HEK293 (cell line): ENCODE data around the gene TEX19.

Experiments
- CTCF ChIA-PET: fragments of 350-600 bp; formaldehyde crosslinking; extraction: SDS; loops from one replicate; lab custom pipeline; 2021; ENCODE audit warnings: antibody characterized with exemption; lab: Yijun Ruan, JAX
- POLR2A ChIA-PET: fragments of 300-600 bp; formaldehyde crosslinking; extraction: SDS; loops from one replicate; lab custom pipeline; 2020; ENCODE audit warnings: antibody characterized with exemption, inconsistent platforms; lab: Yijun Ruan, JAX
- H3K27ac ChIP-seq: fragments of 200-500 bp; sonication (Bioruptor generic); 2 replicates; pipeline ENCODE4 v1.5.1; 2014; ENCODE audit warnings: low read depth, low read length, control low read depth, inconsistent platforms; ENCODE audit errors: extremely low read depth
- H3K36me3 ChIP-seq, 2 experiments: fragments of 200-500 bp in 1 of 2; sonication (Bioruptor generic) in 1 of 2; 1 replicate in 1 of 2; 2 replicates in 1 of 2; pipeline ENCODE4 v1.5.1; 2014 to 2017; ENCODE audit warnings: inconsistent platforms in 2 of 2, low read length in 2 of 2; ENCODE audit not compliant: control insufficient read depth in 2 of 2, insufficient read depth in 1 of 2
- H3K4me1 ChIP-seq: fragments of 200-500 bp; sonication (Bioruptor generic); 2 replicates; pipeline ENCODE4 v1.5.1; 2014; ENCODE audit warnings: mild to moderate bottlenecking, low read length, inconsistent platforms; ENCODE audit not compliant: control insufficient read depth, insufficient read depth
- H3K4me3 ChIP-seq: 2 replicates; pipeline ENCODE4 v1.5.1; 2011; ENCODE audit warnings: low read depth, mild to moderate bottlenecking, control low read depth, low read length, moderate library complexity
- H3K9me3 ChIP-seq: fragments of 200-500 bp; sonication (Bioruptor generic); 2 replicates; pipeline ENCODE4 v1.5.1; 2014; ENCODE audit warnings: low read depth, low read length, inconsistent platforms; ENCODE audit not compliant: control insufficient read depth, insufficient read depth
- CTCF ChIP-seq: fragments of 450-650 bp; formaldehyde crosslinking; IDR thresholded peaks from 2 replicates; pipeline ENCODE4 v1.5.1; 2016; ENCODE audit warnings: missing biosample characterization, missing genetic modification characterization
- GLI4 ChIP-seq: fragments of 450-650 bp; formaldehyde crosslinking; IDR thresholded peaks from 2 replicates; pipeline ENCODE4 v1.5.1; 2016; ENCODE audit warnings: missing biosample characterization, missing genetic modification characterization
- PBX3 ChIP-seq: sonication (generic); formaldehyde crosslinking; IDR thresholded peaks from 2 replicates; pipeline ENCODE4 v1.8.1; 2022; ENCODE audit warnings: mild to moderate bottlenecking, moderate library complexity, missing genetic modification reagents
- PRDM10 ChIP-seq: fragments of 450-650 bp; formaldehyde crosslinking; IDR thresholded peaks from 2 replicates; pipeline ENCODE4 v1.5.1; 2016; ENCODE audit warnings: missing biosample characterization, missing genetic modification characterization
- REST ChIP-seq: fragments of 450-650 bp; formaldehyde crosslinking; IDR thresholded peaks from 2 replicates; pipeline ENCODE4 v1.5.1; 2016; ENCODE audit warnings: missing biosample characterization, missing genetic modification characterization
- SETDB1 ChIP-seq: IDR thresholded peaks from one replicate; pipeline ENCODE4 v1.6.1; 2017; ENCODE audit warnings: mild to moderate bottlenecking, low read length, moderate library complexity, mixed read lengths; ENCODE audit not compliant: insufficient read length
- ZFHX2 ChIP-seq: fragments of 450-650 bp; formaldehyde crosslinking; conservative IDR thresholded peaks from 2 replicates; pipeline ENCODE4 v1.5.1; 2016; ENCODE audit warnings: missing biosample characterization, missing genetic modification characterization
- ZFP3 ChIP-seq: fragments of 450-650 bp; formaldehyde crosslinking; IDR thresholded peaks from 2 replicates; pipeline ENCODE4 v1.5.1; 2016; ENCODE audit warnings: low read depth, missing biosample characterization, missing genetic modification characterization
- ZNF114 ChIP-seq: fragments of 450-650 bp; formaldehyde crosslinking; IDR thresholded peaks from 2 replicates; pipeline ENCODE4 v1.5.0; 2017; ENCODE audit warnings: missing biosample characterization, missing genetic modification characterization
- ZNF16 ChIP-seq: fragments of 450-650 bp; formaldehyde crosslinking; IDR thresholded peaks from 2 replicates; pipeline ENCODE4 v1.5.1; 2016; ENCODE audit warnings: low read depth, missing biosample characterization, missing genetic modification characterization
- ZNF23 ChIP-seq: fragments of 450-650 bp; formaldehyde crosslinking; IDR thresholded peaks from 2 replicates; pipeline ENCODE4 v1.5.1; 2016; ENCODE audit warnings: missing biosample characterization, missing genetic modification characterization, borderline replicate concordance
- ZNF398 ChIP-seq: fragments of 450-650 bp; formaldehyde crosslinking; IDR thresholded peaks from 2 replicates; pipeline ENCODE4 v1.5.1; 2017; ENCODE audit warnings: missing biosample characterization, missing genetic modification characterization
- ZNF449 ChIP-seq: fragments of 450-650 bp; formaldehyde crosslinking; IDR thresholded peaks from 2 replicates; pipeline ENCODE4 v1.5.1; 2017; ENCODE audit warnings: missing biosample characterization, mild to moderate bottlenecking, missing genetic modification characterization, moderate library complexity
- ZNF488 ChIP-seq: fragments of 450-650 bp; formaldehyde crosslinking; IDR thresholded peaks from 2 replicates; pipeline ENCODE4 v1.5.1; 2016; ENCODE audit warnings: missing biosample characterization, missing genetic modification characterization
- ZNF677 ChIP-seq: fragments of 450-650 bp; IDR thresholded peaks from 2 replicates; pipeline ENCODE4 v1.5.0; 2018; ENCODE audit warnings: missing biosample characterization, mild to moderate bottlenecking, missing genetic modification characterization, moderate library complexity
- ZNF76 ChIP-seq: fragments of 450-650 bp; formaldehyde crosslinking; IDR thresholded peaks from 2 replicates; pipeline ENCODE4; 2016; ENCODE audit warnings: low read depth, missing biosample characterization, missing genetic modification characterization, borderline replicate concordance
- ZNF837 ChIP-seq: fragments of 450-650 bp; formaldehyde crosslinking; IDR thresholded peaks from 2 replicates; pipeline ENCODE4 v1.5.1; 2016; ENCODE audit warnings: missing biosample characterization, missing genetic modification characterization
- TF ChIP-seq, protein P1 (sequence below): fragments of 450-650 bp; formaldehyde crosslinking; IDR thresholded peaks from 2 replicates; pipeline ENCODE4 v1.5.1; 2016; ENCODE audit warnings: missing biosample characterization, missing genetic modification characterization

The TEX19 gene

GRCh38 chr17:82396601-82397435, 37.8 kb downstream of the TEX19 start:
- no peak overlapping the region for H3K4me3 ChIP-seq
- POLR2A ChIA-PET, result no interaction called here
- TF ChIP-seq ZNF837 (tag by site-specific recombination) (no peak), ZNF398 (tag by site-specific recombination) (no peak), ZNF114 (tag by site-specific recombination) (no peak), SETDB1 (no peak), ZFP3 (tag by site-specific recombination) (no peak), ZNF16 (tag by site-specific recombination) (no peak), PBX3 (CRISPR knock-in tag) (no peak), PRDM10 (no peak), ZNF76 (no peak), ZNF23 (tag by site-specific recombination) (no peak), ZNF488 (tag by site-specific recombination) (no peak), REST (tag by site-specific recombination) (peak; percentile 69; the same call in 1 of the 2 replicates), GLI4 (no peak), ZFHX2 (tag by site-specific recombination) (no peak), CTCF (tag by site-specific recombination) (no peak), ZNF677 (tag by site-specific recombination) (no peak), ZNF449 (tag by site-specific recombination) (no peak)
- TF ChIP-seq, protein P1, sequence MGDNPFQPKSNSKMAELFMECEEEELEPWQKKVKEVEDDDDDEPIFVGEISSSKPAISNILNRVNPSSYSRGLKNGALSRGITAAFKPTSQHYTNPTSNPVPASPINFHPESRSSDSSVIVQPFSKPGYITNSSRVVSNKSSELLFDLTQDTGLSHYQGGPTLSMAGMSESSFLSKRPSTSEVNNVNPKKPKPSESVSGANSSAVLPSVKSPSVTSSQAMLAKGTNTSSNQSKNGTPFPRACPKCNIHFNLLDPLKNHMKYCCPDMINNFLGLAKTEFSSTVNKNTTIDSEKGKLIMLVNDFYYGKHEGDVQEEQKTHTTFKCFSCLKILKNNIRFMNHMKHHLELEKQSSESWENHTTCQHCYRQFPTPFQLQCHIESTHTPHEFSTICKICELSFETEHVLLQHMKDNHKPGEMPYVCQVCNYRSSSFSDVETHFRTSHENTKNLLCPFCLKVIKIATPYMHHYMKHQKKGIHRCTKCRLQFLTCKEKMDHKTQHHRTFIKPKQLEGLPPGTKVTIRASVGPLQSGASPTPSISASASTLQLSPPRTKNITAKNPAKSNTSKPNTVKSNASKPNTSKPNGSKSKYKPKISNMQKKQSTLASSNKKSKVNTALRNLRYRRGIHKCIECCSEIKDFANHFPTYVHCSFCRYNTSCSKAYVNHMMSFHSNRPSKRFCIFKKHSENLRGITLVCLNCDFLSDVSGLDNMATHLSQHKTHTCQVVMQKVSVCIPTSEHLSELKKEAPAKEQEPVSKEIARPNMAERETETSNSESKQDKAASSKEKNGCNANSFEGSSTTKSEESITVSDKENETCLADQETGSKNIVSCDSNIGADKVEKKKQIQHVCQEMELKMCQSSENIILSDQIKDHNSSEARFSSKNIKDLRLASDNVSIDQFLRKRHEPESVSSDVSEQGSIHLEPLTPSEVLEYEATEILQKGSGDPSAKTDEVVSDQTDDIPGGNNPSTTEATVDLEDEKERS, result no peak

More at GRCh38 chr17:82396601-82397435, 37.8 kb downstream of the TEX19 start:
- CTCF ChIA-PET, result no interaction called here
- H3K4me1 ChIP-seq, result no peaks in the 10 kb centered on the region
- H3K27ac ChIP-seq, result no peak overlapping the region
- peaks cover 5 to 21% of the 10 kb centered on the region in 2 experiments; a peak in 2 of 3 replicates for H3K36me3 ChIP-seq
- no peaks in the 10 kb centered on the region for H3K9me3 ChIP-seq
